ENCODE measurements around the gene GSPT1. TPM values are rescaled to one million over a fixed set of nuclear protein-coding genes. Genes with fewer than 3 reads are reported as not detected.

Gene GSPT1
- total and polyA plus RNA-seq, 2 experiments from 2014 or later, result 126 to 146 TPM

DNA sequence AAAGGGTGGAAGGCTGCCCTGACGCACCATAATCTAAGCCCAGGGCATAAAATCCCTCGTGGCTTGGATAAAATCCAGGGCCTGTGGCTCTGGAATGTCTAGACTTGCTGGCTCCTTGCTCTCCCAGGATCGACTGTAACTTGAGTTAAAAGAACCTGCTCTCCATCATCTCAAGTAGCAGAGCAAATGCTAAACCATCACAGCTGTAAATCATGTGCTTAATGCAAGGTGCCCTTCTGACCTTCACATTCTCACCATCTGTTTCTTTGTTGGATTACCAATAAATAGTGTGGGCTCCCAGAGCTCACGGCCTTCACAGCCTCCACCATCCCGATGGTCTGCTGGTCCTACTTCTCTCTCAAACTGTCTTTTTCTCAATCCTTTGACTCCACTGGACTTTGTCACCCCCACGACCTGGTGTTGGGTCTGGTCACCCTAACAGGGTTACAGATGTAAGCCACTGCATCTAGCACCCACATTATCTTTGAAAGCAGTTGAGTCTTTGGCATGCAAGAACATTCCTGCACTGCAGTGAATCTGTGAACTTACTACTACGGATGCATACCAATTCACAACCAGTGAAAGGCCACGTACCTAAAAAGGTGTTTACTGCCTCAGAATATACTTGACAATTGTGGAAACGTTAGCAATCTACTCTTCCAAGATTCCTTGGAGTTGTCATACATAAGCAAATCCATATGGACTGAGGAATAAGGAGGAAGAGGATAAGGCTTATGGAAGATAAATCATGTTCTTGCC, 79.7 kb downstream of the GSPT1 start:
- ATAC-seq, result peak; percentile 52
- H3K27ac Mint-ChIP-seq, result peak overlapping the region; percentile 79
- Histone ChIP-seq H3K36me3 (ENCODE audit: insufficient read depth) (peaks cover 42% of the 10 kb centered on the region), H3K27me3 (ENCODE audit: insufficient read depth) (no peaks in the 10 kb centered on the region), H3K4me2 (no peak overlapping the region), H2AFZ (no peak overlapping the region), H3K27ac (ENCODE audit: low read depth) (peak overlapping the region; percentile 91; the same call in 1 of the 2 replicates), H3K4me1 (ENCODE audit: insufficient read depth) (no peaks in the 10 kb centered on the region), H3F3A (replicated peaks; ENCODE audit: low read depth) (peaks cover 37% of the 10 kb centered on the region), H3K79me2 (replicated peaks; ENCODE audit: insufficient read depth) (0 out of 2 replicates have a peak, but pooled peaks cover 7% of the 10 kb centered on the region), H3K9me2 (ENCODE audit: insufficient read depth) (no peaks in the 10 kb centered on the region), H4K20me1 (replicated peaks; ENCODE audit: insufficient read depth) (peaks cover 14% of the 10 kb centered on the region), H3K4me3 (no peak overlapping the region)
- peaks cover 52% of the 10 kb centered on the region for H3K36me3 Mint-ChIP-seq (ENCODE audit: low read depth)
- peaks cover 10% of the 10 kb centered on the region; the same call in 2 of the 3 replicates for H3K4me1 Mint-ChIP-seq
- H3K27me3 Mint-ChIP-seq (ENCODE audit: insufficient read depth, low read depth, poor library complexity), result no peaks in the 10 kb centered on the region
- peak; percentile 41 for DNase-seq (ENCODE audit: low spot score)
- no peak overlapping the region for H3K4me3 Mint-ChIP-seq
- no peak for TF ChIP-seq CTCF (conservative IDR thresholded peaks at IDR 0.05; ENCODE audit: low read depth in 2 of 2)
- no peak for TF ChIP-seq EZH2phosphoT487 (IDR thresholded peaks at IDR 0.05; ENCODE audit: unreplicated experiment)
- no peak for TF ChIP-seq STAT1 (IDR thresholded peaks at IDR 0.05; ENCODE audit: unreplicated experiment)
- TF ChIP-seq ZNF462 (CRISPR knock-in tag; IDR thresholded peaks at IDR 0.05), result no peak
- TF ChIP-seq POLR2AphosphoS5 (IDR thresholded peaks at IDR 0.05; ENCODE audit: low read depth), result no peak
- TF ChIP-seq EZH2 (IDR thresholded peaks at IDR 0.05; ENCODE audit: low read depth, unreplicated experiment), result no peak
- TF ChIP-seq JUNB (IDR thresholded peaks at IDR 0.05; ENCODE audit: unreplicated experiment), result no peak
- TF ChIP-seq NANOG (IDR thresholded peaks at IDR 0.05; ENCODE audit: borderline replicate concordance), result no peak
- TF ChIP-seq ZNF331 (CRISPR knock-in tag; IDR thresholded peaks at IDR 0.05; ENCODE audit: low read depth), result no peak
- no peak for TF ChIP-seq ZNF114 (CRISPR knock-in tag; IDR thresholded peaks at IDR 0.05)
- TF ChIP-seq CREB1 (CRISPR knock-in tag; IDR thresholded peaks at IDR 0.05; ENCODE audit: low read depth), result no peak
- TF ChIP-seq REST (IDR thresholded peaks at IDR 0.05; ENCODE audit: unreplicated experiment), result no peak
- no peak for TF ChIP-seq ETS1 (IDR thresholded peaks at IDR 0.05)
- no peaks in the 10 kb centered on the region for H3K9me3 Mint-ChIP-seq
